Measurements from ENCODE around the gene PTPRF.

DNA sequence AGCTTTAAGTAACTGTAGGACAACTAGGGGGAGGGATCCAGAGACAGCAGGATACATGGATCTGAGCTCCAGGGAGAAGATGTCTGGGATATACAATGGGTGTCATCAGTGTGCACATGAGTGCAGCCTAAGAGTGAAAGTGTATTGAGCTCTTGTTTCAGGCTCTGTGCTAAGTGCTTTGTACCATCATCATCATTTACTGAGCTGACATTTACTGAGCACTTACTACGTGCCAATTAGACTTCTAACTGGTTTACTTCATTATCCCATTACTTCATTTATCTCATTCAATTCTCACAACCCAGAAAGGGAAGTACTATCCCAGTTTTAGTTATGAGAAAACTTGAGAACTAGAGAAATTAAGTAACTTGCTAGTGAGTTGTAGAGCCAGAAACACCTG is 114.8 kb downstream of the PTPRF start:
- TF ChIP-seq, protein P1, sequence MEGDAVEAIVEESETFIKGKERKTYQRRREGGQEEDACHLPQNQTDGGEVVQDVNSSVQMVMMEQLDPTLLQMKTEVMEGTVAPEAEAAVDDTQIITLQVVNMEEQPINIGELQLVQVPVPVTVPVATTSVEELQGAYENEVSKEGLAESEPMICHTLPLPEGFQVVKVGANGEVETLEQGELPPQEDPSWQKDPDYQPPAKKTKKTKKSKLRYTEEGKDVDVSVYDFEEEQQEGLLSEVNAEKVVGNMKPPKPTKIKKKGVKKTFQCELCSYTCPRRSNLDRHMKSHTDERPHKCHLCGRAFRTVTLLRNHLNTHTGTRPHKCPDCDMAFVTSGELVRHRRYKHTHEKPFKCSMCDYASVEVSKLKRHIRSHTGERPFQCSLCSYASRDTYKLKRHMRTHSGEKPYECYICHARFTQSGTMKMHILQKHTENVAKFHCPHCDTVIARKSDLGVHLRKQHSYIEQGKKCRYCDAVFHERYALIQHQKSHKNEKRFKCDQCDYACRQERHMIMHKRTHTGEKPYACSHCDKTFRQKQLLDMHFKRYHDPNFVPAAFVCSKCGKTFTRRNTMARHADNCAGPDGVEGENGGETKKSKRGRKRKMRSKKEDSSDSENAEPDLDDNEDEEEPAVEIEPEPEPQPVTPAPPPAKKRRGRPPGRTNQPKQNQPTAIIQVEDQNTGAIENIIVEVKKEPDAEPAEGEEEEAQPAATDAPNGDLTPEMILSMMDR (conservative IDR thresholded peaks at IDR 0.05 in 1 of 2, IDR thresholded peaks at IDR 0.05 in 1 of 2; ENCODE audit: extremely low read depth in 1 of 2, insufficient read depth in 1 of 2, low read depth in 1 of 2, low read length in 2 of 2), result no peak
- TF ChIP-seq EZH2 (IDR thresholded peaks at IDR 0.05; ENCODE audit: borderline replicate concordance, low read length), result no peak

Measured in mammary epithelial cell (primary cell).